ENCODE measurements around the gene NAALAD2.

- TF ChIP-seq EZH2phosphoT487 (IDR thresholded peaks at IDR 0.05; ENCODE audit: low read length) (no peak), CTCF (IDR thresholded peaks at IDR 0.05; ENCODE audit: low read length) (no peak), EZH2 (optimal IDR thresholded peaks at IDR 0.05; ENCODE audit: low read depth, low read length) (no peak)
Measured at GRCh38 chr11:90213322-90213721, 78.9 kb downstream of the NAALAD2 start.

All from MM.1S (cell line).